HUES48 (cell line): ENCODE data around the gene PUS10.
"Not testable (repeated sequence)": the region's sequence is repeated elsewhere in the genome, so short reads cannot be mapped to it uniquely, and the experiment has no call there.

Experiments used
- H3K27ac ChIP-seq: one replicate; pipeline ENCODE4 v1.7.0; 2013; ENCODE audit warnings: low read depth, low read length, inconsistent platforms
- H3K27me3 ChIP-seq: 2 replicates; pipeline ENCODE4 v1.6.1; 2013; ENCODE audit warnings: mild to moderate bottlenecking, low read length; ENCODE audit not compliant: control insufficient read depth, insufficient read depth
- H3K36me3 ChIP-seq: 2 replicates; pipeline ENCODE4 v1.6.1; 2013; ENCODE audit warnings: low read length; ENCODE audit not compliant: control insufficient read depth, insufficient read depth
- H3K4me1 ChIP-seq: 2 replicates; pipeline ENCODE4 v1.6.1; 2013; ENCODE audit warnings: mild to moderate bottlenecking, low read length; ENCODE audit not compliant: control insufficient read depth, insufficient read depth
- H3K4me3 ChIP-seq: 2 replicates; pipeline ENCODE4 v1.5.1; 2013; ENCODE audit warnings: mild to moderate bottlenecking, low read depth, low read length
- H3K9ac ChIP-seq: 2 replicates; pipeline ENCODE4 v1.6.1; 2013; ENCODE audit warnings: mild to moderate bottlenecking, low read depth, low read length, moderate library complexity
- H3K9me3 ChIP-seq: 2 replicates; pipeline ENCODE4 v1.6.1; 2013; ENCODE audit warnings: low read length; ENCODE audit not compliant: control insufficient read depth, insufficient read depth

Gene PUS10

DNA sequence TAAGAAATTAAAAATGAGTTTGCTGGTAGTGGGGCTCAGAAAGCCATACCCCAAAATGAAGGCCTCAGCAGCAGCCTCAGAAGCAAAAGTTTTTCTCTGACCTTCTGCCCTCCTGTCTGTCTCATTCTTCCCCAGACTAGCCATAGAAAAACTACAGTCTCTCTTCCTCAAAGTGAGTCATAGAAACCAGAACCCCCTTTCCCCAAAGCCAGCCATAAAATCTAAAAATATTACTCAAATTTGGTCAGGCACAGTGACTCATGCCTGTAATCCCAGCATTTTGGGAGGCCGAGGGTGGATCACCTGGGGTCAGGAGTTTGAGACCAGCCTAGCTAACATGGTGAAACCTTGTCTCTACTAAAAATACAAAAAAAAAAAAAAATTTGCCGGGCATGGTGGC, 5.8 kb downstream of the PUS10 start:
- H3K9ac ChIP-seq, H3K4me1 ChIP-seq, H3K36me3 ChIP-seq, H3K9me3 ChIP-seq, H3K27me3 ChIP-seq, H3K27ac ChIP-seq, H3K4me3 ChIP-seq: not testable (repeated sequence)

DNA sequence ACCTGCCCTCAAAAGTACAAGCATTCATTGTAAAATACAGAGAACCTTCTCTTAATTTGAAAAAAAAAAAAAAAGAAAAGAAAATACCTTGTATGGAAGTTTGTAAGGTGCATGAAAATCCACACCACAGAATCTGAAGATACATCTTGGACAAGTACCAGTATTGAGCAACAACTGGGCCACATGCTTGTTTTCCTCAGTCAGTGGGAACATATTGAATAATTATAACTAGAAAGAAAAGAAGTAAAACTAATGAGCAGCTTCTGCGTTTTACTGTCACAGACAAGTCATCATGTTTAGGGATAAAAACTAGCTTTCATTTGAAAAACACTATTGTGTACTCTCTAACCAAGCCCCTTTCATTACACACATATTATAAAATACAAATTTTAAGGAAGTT, 6.4 kb downstream of the PUS10 start:
- Histone ChIP-seq H3K27ac (no peak overlapping the region), H3K9ac (no peak overlapping the region), H3K27me3 (no peaks in the 10 kb centered on the region), H3K9me3 (no peaks in the 10 kb centered on the region), H3K36me3 (no peaks in the 10 kb centered on the region), H3K4me1 (peaks cover 5% of the 10 kb centered on the region), H3K4me3 (no peak overlapping the region)

DNA sequence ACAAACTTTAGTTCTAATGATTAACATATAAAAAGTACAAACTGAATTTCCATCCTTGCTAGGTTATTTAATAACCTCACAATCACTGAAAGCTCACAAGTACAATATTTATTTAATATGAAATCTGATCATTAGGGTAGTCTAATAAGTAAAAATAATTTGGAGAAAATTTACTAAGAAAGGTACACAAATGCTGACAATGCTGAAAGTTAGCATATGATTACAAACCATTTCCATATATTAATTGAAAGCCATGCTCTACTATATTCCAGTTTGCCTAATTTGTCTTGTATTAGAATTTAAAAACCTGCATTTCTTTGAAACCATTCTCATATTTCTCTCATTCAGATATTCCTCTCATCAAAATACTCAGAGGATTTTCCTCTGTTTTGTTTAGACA, 8.7 kb downstream of the PUS10 start:
- Histone ChIP-seq H3K9ac (no peak overlapping the region), H3K4me1 (no peaks in the 10 kb centered on the region), H3K36me3 (no peaks in the 10 kb centered on the region), H3K27ac (no peak overlapping the region), H3K9me3 (no peaks in the 10 kb centered on the region), H3K27me3 (no peaks in the 10 kb centered on the region), H3K4me3 (no peak overlapping the region)

DNA sequence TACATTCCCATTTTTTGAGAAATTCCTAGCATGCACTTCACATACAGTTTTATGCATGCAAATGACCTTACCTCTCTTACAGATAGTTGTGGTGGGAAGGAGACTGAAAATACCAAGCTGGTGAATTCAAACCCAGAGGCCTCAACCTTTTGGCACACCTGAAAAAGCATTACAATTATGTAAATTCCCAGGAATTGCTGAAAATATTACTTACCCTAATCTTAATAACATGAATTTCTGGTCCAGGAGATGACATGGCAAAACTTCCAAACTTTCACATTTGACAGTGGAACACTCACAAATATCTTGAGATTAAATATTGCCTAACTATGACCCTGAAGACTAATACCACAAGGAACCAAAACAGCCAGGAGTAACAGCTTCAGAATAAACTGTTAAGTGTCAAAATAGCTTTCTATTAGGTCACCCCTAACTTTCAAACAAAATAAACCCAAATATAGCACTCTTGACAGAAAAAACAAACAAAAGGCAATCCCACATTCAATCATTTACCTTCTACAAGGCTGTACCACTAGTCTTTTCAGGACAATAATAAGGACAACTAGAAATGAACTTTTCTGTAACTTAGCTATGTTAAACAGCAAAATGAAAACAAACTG, 11.5 kb downstream of the PUS10 start:
- H3K9me3 ChIP-seq = no peaks in the 10 kb centered on the region
- no peak overlapping the region for H3K9ac ChIP-seq
- H3K36me3 ChIP-seq = no peaks in the 10 kb centered on the region
- no peak overlapping the region for H3K27ac ChIP-seq
- H3K27me3 ChIP-seq = no peaks in the 10 kb centered on the region
- H3K4me1 ChIP-seq = no peaks in the 10 kb centered on the region
- no peak overlapping the region for H3K4me3 ChIP-seq

DNA sequence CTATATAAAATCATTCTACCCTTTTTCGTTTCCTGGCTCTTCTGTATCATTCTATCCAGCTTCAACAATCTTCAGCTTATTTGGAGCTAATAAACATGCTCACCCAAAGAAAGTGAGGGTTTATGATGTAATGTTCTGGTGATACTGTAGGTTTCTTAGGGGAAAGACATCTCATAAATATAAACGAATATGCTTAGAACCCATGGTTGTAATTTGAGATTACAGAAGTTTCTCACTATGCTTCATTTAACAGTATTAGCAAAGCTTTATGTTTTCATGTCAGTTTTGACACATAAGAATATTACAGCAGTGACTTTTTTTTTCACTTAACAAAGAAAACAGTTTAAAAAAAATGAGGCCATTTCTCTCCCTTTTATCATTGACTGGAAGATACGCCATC, 12.3 kb downstream of the PUS10 start:
- H3K27ac ChIP-seq = no peak overlapping the region
- H3K4me1 ChIP-seq = no peaks in the 10 kb centered on the region
- H3K36me3 ChIP-seq = no peaks in the 10 kb centered on the region
- H3K4me3 ChIP-seq = no peak overlapping the region
- H3K27me3 ChIP-seq = no peaks in the 10 kb centered on the region
- H3K9ac ChIP-seq = no peak overlapping the region
- no peaks in the 10 kb centered on the region for H3K9me3 ChIP-seq

DNA sequence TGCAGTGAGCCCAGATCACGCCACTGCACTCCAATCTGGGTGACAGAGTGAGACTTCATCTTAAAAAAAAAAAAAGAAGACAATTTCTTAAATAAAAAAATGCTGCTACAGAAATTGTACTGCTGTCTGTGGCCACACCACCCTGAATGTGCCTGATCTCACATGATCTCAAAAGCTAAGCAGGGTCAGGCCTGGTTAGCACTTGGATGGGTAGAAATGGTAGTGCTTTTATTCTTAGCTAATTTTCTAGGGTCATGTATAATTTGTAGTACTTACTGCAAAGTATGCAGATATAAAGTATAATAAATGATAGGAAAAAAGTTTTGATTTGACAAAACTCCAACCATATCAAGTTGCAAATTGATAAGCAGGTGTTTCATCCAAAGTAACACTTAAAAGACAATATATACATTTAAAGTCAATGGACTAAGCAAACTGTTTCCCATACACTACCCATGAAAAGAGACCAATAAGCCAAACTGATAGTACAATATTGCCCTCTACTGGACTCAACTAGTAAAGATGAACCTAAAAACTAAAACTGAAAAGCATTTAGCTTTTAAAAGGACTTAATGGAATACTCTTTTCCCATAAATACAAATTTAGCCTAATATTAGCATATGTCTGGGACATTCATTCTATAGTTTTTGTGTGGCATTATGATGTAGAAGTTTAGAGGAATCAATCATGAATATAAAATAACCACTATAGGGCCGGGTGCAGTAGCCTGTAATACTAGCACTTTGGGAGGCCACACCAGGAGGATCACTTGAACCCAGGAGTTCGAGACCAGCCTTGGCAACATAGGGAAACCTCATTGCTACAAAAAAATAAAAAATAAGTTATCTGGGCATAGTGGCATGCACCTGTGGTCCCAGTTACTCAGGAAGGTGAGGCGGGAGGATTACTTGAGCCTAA, 19.2 kb downstream of the PUS10 start:
- no peaks in the 10 kb centered on the region for H3K9me3 ChIP-seq
- no peaks in the 10 kb centered on the region for H3K27me3 ChIP-seq
- H3K4me1 ChIP-seq = no peaks in the 10 kb centered on the region
- H3K36me3 ChIP-seq = no peaks in the 10 kb centered on the region
- no peak overlapping the region for H3K9ac ChIP-seq
- no peak overlapping the region for H3K27ac ChIP-seq
- no peak overlapping the region for H3K4me3 ChIP-seq

DNA sequence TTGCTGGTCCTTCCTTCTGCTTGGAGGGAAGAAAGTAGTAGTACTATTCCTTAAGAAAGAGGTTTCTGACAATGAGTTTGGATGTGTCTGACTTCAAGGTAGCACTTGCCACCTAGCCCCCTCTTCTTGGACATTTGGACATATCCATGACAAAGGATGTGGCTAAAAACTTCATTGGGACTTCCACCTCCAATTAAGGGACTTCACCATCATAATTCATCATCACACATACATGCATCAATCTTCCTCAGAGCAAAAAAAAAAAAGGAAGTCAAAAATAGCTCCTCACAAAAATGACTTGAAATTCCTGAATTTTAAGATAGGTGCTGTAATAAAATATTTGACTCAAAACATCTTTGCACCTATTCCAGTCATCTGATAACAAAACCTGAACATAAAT, 23.9 kb downstream of the PUS10 start:
- Histone ChIP-seq H3K27ac (no peak overlapping the region), H3K36me3 (no peaks in the 10 kb centered on the region), H3K9ac (no peak overlapping the region), H3K27me3 (no peaks in the 10 kb centered on the region), H3K9me3 (peaks cover 16% of the 10 kb centered on the region), H3K4me3 (no peak overlapping the region), H3K4me1 (no peaks in the 10 kb centered on the region)

DNA sequence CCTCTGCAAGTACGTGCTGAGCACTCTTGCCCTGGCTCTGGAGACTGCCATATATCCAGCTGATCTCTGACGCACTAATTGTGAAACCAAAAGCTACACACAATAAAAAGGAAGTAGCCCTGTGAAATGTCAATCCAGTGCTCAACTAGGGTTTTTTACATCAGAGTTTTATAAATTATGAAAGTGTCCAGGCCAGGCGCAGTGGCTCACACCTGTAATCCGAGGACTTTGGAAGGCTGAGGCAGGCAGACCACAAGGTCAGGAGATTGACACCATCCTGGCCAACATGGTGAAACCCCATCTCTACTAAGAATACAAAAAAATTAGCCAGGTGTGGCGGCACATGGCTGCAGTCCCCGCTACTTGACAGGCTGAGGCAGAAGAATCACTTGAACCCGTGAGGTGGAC, 25.1 kb downstream of the PUS10 start:
- Histone ChIP-seq H3K9me3 (peaks cover 16% of the 10 kb centered on the region), H3K36me3 (no peaks in the 10 kb centered on the region), H3K4me3 (no peak overlapping the region), H3K9ac (no peak overlapping the region), H3K27me3 (no peaks in the 10 kb centered on the region), H3K4me1 (no peaks in the 10 kb centered on the region), H3K27ac (no peak overlapping the region)

DNA sequence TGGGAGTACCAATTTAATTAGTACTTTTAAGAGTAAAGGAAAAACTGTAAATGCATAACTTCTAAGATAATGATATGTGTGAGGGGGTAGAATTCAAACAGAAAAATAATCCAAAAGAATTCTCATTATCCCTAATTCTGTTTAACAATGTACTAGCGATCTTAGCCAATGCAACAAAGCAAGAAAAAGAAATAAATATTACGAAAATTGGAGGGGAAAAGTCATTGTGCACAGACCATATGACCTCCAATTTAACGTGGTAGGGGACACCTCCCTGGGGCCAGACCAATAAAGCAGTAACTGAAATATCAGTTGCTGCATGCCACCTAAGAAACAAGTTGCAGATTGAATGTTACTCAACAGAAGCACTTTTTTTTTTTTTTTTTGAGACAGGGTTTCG, 26.4 kb downstream of the PUS10 start:
- Histone ChIP-seq H3K9me3 (peaks cover 16% of the 10 kb centered on the region), H3K36me3 (no peaks in the 10 kb centered on the region), H3K4me3 (no peak overlapping the region), H3K9ac (no peak overlapping the region), H3K4me1 (no peaks in the 10 kb centered on the region), H3K27ac (no peak overlapping the region), H3K27me3 (no peaks in the 10 kb centered on the region)

DNA sequence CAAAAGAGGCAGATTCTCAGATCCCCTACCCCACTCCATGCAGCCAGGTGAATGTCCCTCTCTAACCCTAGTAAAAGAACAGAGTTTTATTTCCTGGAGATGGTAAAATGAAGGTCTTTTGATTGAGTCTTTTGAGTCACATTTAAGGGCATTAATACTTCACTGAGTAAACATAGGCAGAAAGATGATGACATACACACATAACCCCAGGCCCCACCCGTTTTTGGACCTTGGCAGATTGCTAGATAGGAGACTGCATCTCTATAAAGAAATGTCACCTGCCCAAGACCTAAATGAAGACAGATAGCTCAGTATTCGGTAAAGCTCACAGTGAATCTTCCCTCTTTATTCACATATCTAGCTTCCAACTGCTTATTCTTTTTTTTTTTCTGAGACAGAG, 28.8 kb downstream of the PUS10 start:
- Histone ChIP-seq H3K27ac (no peak overlapping the region), H3K4me1 (no peaks in the 10 kb centered on the region), H3K9me3 (peaks cover 16% of the 10 kb centered on the region), H3K4me3 (no peak overlapping the region), H3K27me3 (no peaks in the 10 kb centered on the region), H3K36me3 (no peaks in the 10 kb centered on the region), H3K9ac (no peak overlapping the region)

DNA sequence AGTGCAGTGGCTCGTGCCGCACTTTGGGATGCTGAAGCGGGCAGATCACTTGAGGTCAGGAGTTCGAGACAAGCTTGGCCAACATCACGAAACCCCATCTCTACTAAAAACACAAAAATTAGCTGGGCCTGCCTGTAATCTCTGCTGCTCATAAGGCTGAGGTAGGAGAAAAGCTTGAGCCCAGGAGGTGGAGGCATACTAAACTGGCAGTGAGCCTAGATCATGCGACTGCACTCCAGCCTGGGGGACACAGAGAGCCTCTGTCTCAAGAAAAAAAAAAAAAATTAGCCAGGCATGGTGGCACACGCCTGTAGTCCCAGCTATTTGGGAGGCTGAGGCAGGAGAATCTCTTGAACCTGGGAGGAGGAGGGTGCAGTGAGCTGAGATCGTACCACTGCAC, 30.4 kb downstream of the PUS10 start:
- not testable (repeated sequence) for H3K4me1 ChIP-seq, H3K27ac ChIP-seq, H3K9ac ChIP-seq

More for the DNA sequence above, 30.4 kb downstream of the PUS10 start:
- not testable (repeated sequence) for H3K27me3 ChIP-seq, H3K4me3 ChIP-seq, H3K36me3 ChIP-seq
- H3K9me3 ChIP-seq = peaks cover 15% of the 10 kb centered on the region
